ENCODE results near the gene STK39.

- TF ChIP-seq CTCF (IDR thresholded peaks at IDR 0.05; ENCODE audit: low read depth, low read length, poor library complexity, severe bottlenecking) (no peak), EZH2phosphoT487 (IDR thresholded peaks at IDR 0.05; ENCODE audit: borderline replicate concordance, low read length) (no peak)
These were observed 37.0 kb downstream of the STK39 start for GRCh38 chr2:168210216-168210894.
